Astrocyte (in vitro differentiated cells and primary cell): ENCODE measurements around the gene SGMS2. TPM values are rescaled to one million over a fixed set of nuclear protein-coding genes. Genes with fewer than 3 reads are reported as not detected.

Experiments
- DNase-seq: peaks from one replicate; pipeline ENCODE4 v3.0.0-alpha.2; 2010; ENCODE audit warnings: low read depth
- FAIRE-seq: peaks from 2 replicates; lab custom pipeline; 2011; peaks lifted over from hg19 to GRCh38; lab: Jason Lieb, UNC
- H2AFZ ChIP-seq: 2 replicates; pipeline ENCODE4 v1.6.0; 2012; ENCODE audit warnings: low read depth, low read length, inconsistent platforms
- H3K27ac ChIP-seq: 2 replicates; pipeline ENCODE4 v1.5.1; 2011; ENCODE audit warnings: low read depth, low read length, inconsistent platforms
- H3K27me3 ChIP-seq: 2 replicates; pipeline ENCODE4 v1.6.0; 2011; ENCODE audit warnings: low read length, inconsistent platforms; ENCODE audit not compliant: insufficient read depth
- H3K36me3 ChIP-seq: 2 replicates; pipeline ENCODE4 v1.5.1; 2011; ENCODE audit warnings: low read length, inconsistent platforms; ENCODE audit not compliant: insufficient read depth
- H3K4me1 ChIP-seq: 2 replicates; pipeline ENCODE4 v1.5.1; 2011; ENCODE audit warnings: low read length, inconsistent platforms; ENCODE audit not compliant: insufficient read depth
- H3K4me2 ChIP-seq: 2 replicates; pipeline ENCODE4 v1.6.0; 2012; ENCODE audit warnings: low read length, inconsistent platforms
- H3K4me3 ChIP-seq: 2 replicates; pipeline ENCODE4 v1.5.1; 2011; ENCODE audit warnings: low read depth, mild to moderate bottlenecking, low read length, inconsistent platforms; ENCODE audit not compliant: insufficient read depth
- H3K79me2 ChIP-seq: 2 replicates; pipeline ENCODE4 v1.6.0; 2012; ENCODE audit warnings: mild to moderate bottlenecking, low read length, inconsistent platforms; ENCODE audit not compliant: insufficient read depth
- H3K9ac ChIP-seq: 2 replicates; pipeline ENCODE4 v1.6.0; 2012; ENCODE audit warnings: mild to moderate bottlenecking, low read length, inconsistent platforms
- H3K9me3 ChIP-seq: 2 replicates; pipeline ENCODE4 v1.5.1; 2012; ENCODE audit warnings: low read depth, mild to moderate bottlenecking, low read length, inconsistent platforms; ENCODE audit not compliant: insufficient read depth
- H4K20me1 ChIP-seq: 2 replicates; pipeline ENCODE4 v1.6.0; 2012; ENCODE audit warnings: low read length, inconsistent platforms; ENCODE audit not compliant: insufficient read depth
- H3K27ac Mint-ChIP-seq: one replicate; pipeline ENCODE4 v1.8.0; 2021; ENCODE audit warnings: mild to moderate bottlenecking, mixed read lengths; ENCODE audit not compliant: unreplicated experiment
- H3K27me3 Mint-ChIP-seq: one replicate; pipeline ENCODE4 v1.8.0; 2021; ENCODE audit warnings: low read depth, mixed read lengths; ENCODE audit not compliant: unreplicated experiment
- H3K36me3 Mint-ChIP-seq: one replicate; pipeline ENCODE4 v1.8.0; 2021; ENCODE audit warnings: low read depth, mixed read lengths; ENCODE audit not compliant: unreplicated experiment
- H3K4me1 Mint-ChIP-seq: one replicate; pipeline ENCODE4 v1.8.0; 2021; ENCODE audit warnings: low read depth, mixed read lengths; ENCODE audit not compliant: unreplicated experiment
- H3K4me3 Mint-ChIP-seq: one replicate; pipeline ENCODE4 v1.8.0; 2021; ENCODE audit warnings: mild to moderate bottlenecking, moderate library complexity, mixed read lengths; ENCODE audit not compliant: unreplicated experiment
- H3K9me3 Mint-ChIP-seq: one replicate; pipeline ENCODE4 v1.8.0; 2021; ENCODE audit warnings: mild to moderate bottlenecking, mixed read lengths; ENCODE audit not compliant: unreplicated experiment
- CTCF ChIP-seq: IDR thresholded peaks from 2 replicates; pipeline ENCODE4 v1.5.1; 2011; ENCODE audit warnings: low read depth, mild to moderate bottlenecking, inconsistent platforms, low read length, moderate library complexity; ENCODE audit not compliant: insufficient read depth
- EZH2 ChIP-seq: IDR thresholded peaks from 2 replicates; pipeline ENCODE4 v1.6.1; 2012; ENCODE audit warnings: mild to moderate bottlenecking, low read length, inconsistent platforms; ENCODE audit not compliant: insufficient read depth
- total RNA-seq: library from RNA; stranded (reverse); gene quantifications from 2 replicates; pipeline ENCODE4 v1.2.1, GENCODE V29; 2021

The SGMS2 gene
- total RNA-seq, 1 donor from 2014 or later = 48.1 TPM

GRCh38 chr4:107818301-107818910, 6.3 kb upstream of the SGMS2 start:
- Mint-ChIP-seq H3K27me3 (peaks cover 5% of the 10 kb centered on the region), H3K27ac (no peak overlapping the region), H3K4me3 (no peak overlapping the region), H3K36me3 (no peaks in the 10 kb centered on the region), H3K9me3 (no peaks in the 10 kb centered on the region), H3K4me1 (peaks cover 8% of the 10 kb centered on the region)
- no peak overlapping the region for H3K4me3 ChIP-seq
- H4K20me1 ChIP-seq = no peaks in the 10 kb centered on the region
- no peak for TF ChIP-seq CTCF
- no peak for TF ChIP-seq EZH2
- H2AFZ ChIP-seq = no peak overlapping the region
- H3K9me3 ChIP-seq = no peaks in the 10 kb centered on the region
- H3K4me2 ChIP-seq = no peak overlapping the region
- DNase-seq = peak; percentile 23
- H3K27me3 ChIP-seq = no peaks in the 10 kb centered on the region
- no peak overlapping the region for H3K9ac ChIP-seq
- H3K27ac ChIP-seq = no peak overlapping the region
- H3K36me3 ChIP-seq = no peaks in the 10 kb centered on the region
- FAIRE-seq = no peak
- peaks cover 5% of the 10 kb centered on the region for H3K4me1 ChIP-seq
- no peaks in the 10 kb centered on the region for H3K79me2 ChIP-seq

- no peak for TF ChIP-seq CTCF
- no peak for TF ChIP-seq EZH2
- Histone ChIP-seq H3K4me2 (peak overlapping the region; percentile 88), H3K79me2 (peaks cover 28% of the 10 kb centered on the region), H3K9me3 (no peaks in the 10 kb centered on the region), H4K20me1 (peaks cover 10% of the 10 kb centered on the region), H3K36me3 (no peaks in the 10 kb centered on the region), H3K27me3 (no peaks in the 10 kb centered on the region), H3K27ac (peak overlapping the region; percentile 82), H3K4me1 (peaks cover 13% of the 10 kb centered on the region), H3K4me3 (peak overlapping the region; percentile 94), H2AFZ (peak overlapping the region; percentile 86), H3K9ac (peak overlapping the region; percentile 96)
- H3K27me3 Mint-ChIP-seq = peaks cover 5% of the 10 kb centered on the region
- H3K4me1 Mint-ChIP-seq = peaks cover 10% of the 10 kb centered on the region
- FAIRE-seq (no peak), DNase-seq (no peak)
- peak overlapping the region; percentile 97 for H3K4me3 Mint-ChIP-seq
- peak overlapping the region; percentile 100 for H3K27ac Mint-ChIP-seq
- H3K36me3 Mint-ChIP-seq = no peaks in the 10 kb centered on the region
- H3K9me3 Mint-ChIP-seq = no peaks in the 10 kb centered on the region
These were observed 822 bp upstream of the SGMS2 start for GRCh38 chr4:107823870-107824349.
